Hematopoietic multipotent progenitor cell treated with erythropoietin and hydrocortisone succinate and interleukin-3 and kit ligand, for 8 days (in vitro differentiated cells): ENCODE measurements around the gene DNALI1.

ENCODE experiments used
- DNase-seq: peaks from one replicate; pipeline ENCODE4 v3.0.0-alpha.2; 2015

DNALI1 gene

GRCh38 chr1:37605061-37605650, 48.4 kb downstream of the DNALI1 start:
- no peak for DNase-seq

- no peak for DNase-seq
Measured at GRCh38 chr1:37605806-37606474, 49.2 kb downstream of the DNALI1 start.

GRCh38 chr1:37606481-37607263, 49.9 kb downstream of the DNALI1 start:
- no peak for DNase-seq

GRCh38 chr1:37609002-37609401, 52.3 kb downstream of the DNALI1 start:
- no peak for DNase-seq

- no peak for DNase-seq
Measured at GRCh38 chr1:37609994-37610393, 53.3 kb downstream of the DNALI1 start.

GRCh38 chr1:37612186-37612585, 55.4 kb downstream of the DNALI1 start:
- no peak for DNase-seq

- DNase-seq = no peak
Measured at GRCh38 chr1:37614105-37614504, 57.4 kb downstream of the DNALI1 start.

GRCh38 chr1:37616330-37616729, 59.6 kb downstream of the DNALI1 start:
- no peak for DNase-seq
